GM18511 (cell line): ENCODE data around the gene FIBCD1.

Experiments
- ATAC-seq: cut with Tn5 transposase; IDR thresholded peaks from one replicate; pipeline ENCODE4 v1.9.1; 2021; ENCODE audit warnings: mild to moderate bottlenecking, moderate library complexity; ENCODE audit not compliant: unreplicated experiment

Gene FIBCD1

GRCh38 chr9:130884111-130884531 is 54.9 kb downstream of the FIBCD1 start:
- no peak for ATAC-seq

GRCh38 chr9:130883479-130883878 is 55.6 kb downstream of the FIBCD1 start:
- ATAC-seq, result no peak

- no peak for ATAC-seq
Observed at GRCh38 chr9:130882696-130883225, 56.3 kb downstream of the FIBCD1 start.

- no peak for ATAC-seq
Observed at GRCh38 chr9:130881516-130881915, 57.5 kb downstream of the FIBCD1 start.

- ATAC-seq, result no peak
Observed at GRCh38 chr9:130880599-130881220, 58.3 kb downstream of the FIBCD1 start.

- ATAC-seq, result no peak
Observed at GRCh38 chr9:130879863-130880411, 59.1 kb downstream of the FIBCD1 start.

- no peak for ATAC-seq
Observed at GRCh38 chr9:130878295-130878694, 60.8 kb downstream of the FIBCD1 start.

GRCh38 chr9:130877300-130877699 is 61.7 kb downstream of the FIBCD1 start:
- no peak for ATAC-seq

GRCh38 chr9:130874783-130875182 is 64.3 kb downstream of the FIBCD1 start:
- ATAC-seq, result no peak

- no peak for ATAC-seq
Observed at GRCh38 chr9:130873966-130874365, 65.1 kb downstream of the FIBCD1 start.

GRCh38 chr9:130872912-130873503 is 66.0 kb downstream of the FIBCD1 start:
- ATAC-seq, result no peak

- ATAC-seq, result no peak
Observed at GRCh38 chr9:130872508-130872907, 66.5 kb downstream of the FIBCD1 start.

- ATAC-seq, result no peak
Observed at GRCh38 chr9:130872093-130872492, 67.0 kb downstream of the FIBCD1 start.

GRCh38 chr9:130871395-130872062 is 67.5 kb downstream of the FIBCD1 start:
- ATAC-seq, result no peak

- ATAC-seq, result peak; percentile 78
Observed at GRCh38 chr9:130870491-130871381, 68.3 kb downstream of the FIBCD1 start.

- ATAC-seq, result no peak
Observed at GRCh38 chr9:130869250-130869649, 69.8 kb downstream of the FIBCD1 start.

- no peak for ATAC-seq
Observed at GRCh38 chr9:130868230-130868629, 70.8 kb downstream of the FIBCD1 start.

- ATAC-seq, result no peak
Observed at GRCh38 chr9:130867556-130867955, 71.5 kb downstream of the FIBCD1 start.

GRCh38 chr9:130866474-130866965 is 72.5 kb downstream of the FIBCD1 start:
- no peak for ATAC-seq

- no peak for ATAC-seq
Observed at GRCh38 chr9:130865921-130866320, 73.1 kb downstream of the FIBCD1 start.

- ATAC-seq, result no peak
Observed at GRCh38 chr9:130864541-130864940, 74.5 kb downstream of the FIBCD1 start.
